Endodermal cell (in vitro differentiated cells): Measurements from ENCODE around the gene PPIA. TPM values are rescaled to one million over a fixed set of nuclear protein-coding genes. Genes with fewer than 3 reads are reported as not detected.

ENCODE experiments used
- DNase-seq: peaks from one replicate; pipeline ENCODE4 v3.0.0-alpha.2; 2017
- H3K27ac ChIP-seq: 2 replicates; pipeline ENCODE4 v1.5.1; 2013; ENCODE audit warnings: mild to moderate bottlenecking, low read depth, low read length, moderate library complexity
- H3K27me3 ChIP-seq: 2 replicates; pipeline ENCODE4 v1.6.1; 2013; ENCODE audit warnings: mild to moderate bottlenecking, low read length, moderate library complexity; ENCODE audit not compliant: insufficient read depth, control insufficient read depth, poor library complexity, severe bottlenecking
- H3K36me3 ChIP-seq: 2 replicates; pipeline ENCODE4 v1.7.0; 2013; ENCODE audit warnings: mild to moderate bottlenecking, low read length, moderate library complexity; ENCODE audit not compliant: control insufficient read depth, insufficient read depth
- H3K4me1 ChIP-seq: one replicate; pipeline ENCODE4 v1.7.0; 2013; ENCODE audit warnings: low read length; ENCODE audit not compliant: control insufficient read depth, insufficient read depth
- H3K4me3 ChIP-seq: 2 replicates; pipeline ENCODE4 v1.5.1; 2013; ENCODE audit warnings: mild to moderate bottlenecking, low read length, moderate library complexity
- H3K9ac ChIP-seq: 2 replicates; pipeline ENCODE4 v1.6.1; 2013; ENCODE audit warnings: mild to moderate bottlenecking, low read length, moderate library complexity; ENCODE audit not compliant: poor library complexity, severe bottlenecking; ENCODE audit errors: extremely low read depth
- H3K9me3 ChIP-seq: 2 replicates; pipeline ENCODE4 v1.6.1; 2013; ENCODE audit warnings: mild to moderate bottlenecking, low read length, moderate library complexity; ENCODE audit not compliant: control insufficient read depth
- H3K27ac Mint-ChIP-seq: 2 replicates; pipeline ENCODE4 v1.8.0; 2020; ENCODE audit warnings: mixed read lengths
- H3K27me3 Mint-ChIP-seq: 2 replicates; pipeline ENCODE4 v1.8.0; 2021; ENCODE audit warnings: mild to moderate bottlenecking, mixed read lengths; ENCODE audit not compliant: insufficient read depth
- H3K36me3 Mint-ChIP-seq: 2 replicates; pipeline ENCODE4 v1.8.0; 2020; ENCODE audit warnings: low read depth, mixed read lengths
- H3K4me1 Mint-ChIP-seq: 2 replicates; pipeline ENCODE4 v1.8.0; 2020; ENCODE audit warnings: mixed read lengths
- H3K4me3 Mint-ChIP-seq: 2 replicates; pipeline ENCODE4 v1.8.0; 2020; ENCODE audit warnings: mild to moderate bottlenecking, moderate library complexity, mixed read lengths
- H3K9me3 Mint-ChIP-seq: 2 replicates; pipeline ENCODE4 v1.8.0; 2020; ENCODE audit warnings: mild to moderate bottlenecking, mixed read lengths
- WGBS, 2 experiments: methylation state at CpG; one replicate each; pipeline versions ENCODE4 v1.1.5 to v1.1.7; 2013; ENCODE audit warnings: missing lambda C conversion rate in 2 of 2, mixed read lengths in 1 of 2; ENCODE audit not compliant: insufficient coverage in 1 of 2, insufficient read length in 1 of 2; 5-methylcytosine and 5-hydroxymethylcytosine counted together
- total RNA-seq, 2 donors: library from RNA; stranded (reverse); fragmentation: NEBNext Ultra II Directional in 1 of 2; extraction: Animal tissue kit (Norgen Biotek cat#: 25700) in 1 of 2; gene quantifications; 2 replicates in 1 of 2; 3 replicates in 1 of 2; pipeline ENCODE4 v1.2.1, GENCODE V29; 2021
- TF ChIP-seq, protein P1 (sequence below): fragments of 200-600 bp; sonication (generic); conservative IDR thresholded peaks from 2 replicates; pipeline ENCODE4 v1.5.0; 2021; ENCODE audit warnings: antibody characterized with exemption, mild to moderate bottlenecking

PPIA gene
- total RNA-seq, 2 donors from 2014 or later = 1,857 to 1,899 TPM

DNA sequence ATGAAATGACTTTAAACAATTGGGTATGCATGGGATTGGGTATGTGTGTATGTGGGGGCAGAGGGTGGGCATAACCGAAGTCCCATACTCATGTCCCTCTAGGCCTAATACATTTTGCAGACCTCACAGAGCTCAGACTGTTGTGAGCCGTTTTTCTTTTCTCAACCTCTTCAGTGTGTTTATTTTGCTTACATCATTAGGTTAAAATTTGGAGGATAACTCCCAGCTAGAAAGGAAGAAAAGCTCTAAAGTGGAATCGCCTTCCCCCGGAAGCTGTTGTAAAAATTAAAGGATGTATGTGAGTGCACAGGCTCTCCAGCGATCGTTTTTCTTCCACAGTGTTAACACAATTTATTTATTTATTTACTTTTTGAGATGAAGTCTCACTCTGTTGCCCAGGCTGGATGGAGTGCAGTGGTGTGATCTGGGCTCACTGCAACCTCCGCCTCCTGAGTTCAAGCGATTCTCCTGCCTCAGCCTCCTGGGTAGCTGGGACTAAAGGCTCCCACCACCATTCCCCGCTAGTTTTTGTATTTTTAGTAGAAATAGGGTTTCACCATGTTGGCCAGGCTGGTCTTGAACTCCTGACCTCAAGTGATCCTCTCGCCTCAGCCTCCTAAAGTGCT lies 52.9 kb downstream of the PPIA start:
- no peak for DNase-seq
- H3K9ac ChIP-seq = peak overlapping the region; percentile 97
- H3K9me3 ChIP-seq = no peaks in the 10 kb centered on the region
- no peaks in the 10 kb centered on the region for H3K27me3 ChIP-seq
- Mint-ChIP-seq H3K4me1 (peaks cover 5% of the 10 kb centered on the region), H3K27me3 (no peaks in the 10 kb centered on the region), H3K9me3 (no peaks in the 10 kb centered on the region), H3K27ac (peak overlapping the region; percentile 99), H3K4me3 (peak overlapping the region; percentile 90), H3K36me3 (no peaks in the 10 kb centered on the region)
- no peaks in the 10 kb centered on the region for H3K4me1 ChIP-seq
- TF ChIP-seq, protein P1, sequence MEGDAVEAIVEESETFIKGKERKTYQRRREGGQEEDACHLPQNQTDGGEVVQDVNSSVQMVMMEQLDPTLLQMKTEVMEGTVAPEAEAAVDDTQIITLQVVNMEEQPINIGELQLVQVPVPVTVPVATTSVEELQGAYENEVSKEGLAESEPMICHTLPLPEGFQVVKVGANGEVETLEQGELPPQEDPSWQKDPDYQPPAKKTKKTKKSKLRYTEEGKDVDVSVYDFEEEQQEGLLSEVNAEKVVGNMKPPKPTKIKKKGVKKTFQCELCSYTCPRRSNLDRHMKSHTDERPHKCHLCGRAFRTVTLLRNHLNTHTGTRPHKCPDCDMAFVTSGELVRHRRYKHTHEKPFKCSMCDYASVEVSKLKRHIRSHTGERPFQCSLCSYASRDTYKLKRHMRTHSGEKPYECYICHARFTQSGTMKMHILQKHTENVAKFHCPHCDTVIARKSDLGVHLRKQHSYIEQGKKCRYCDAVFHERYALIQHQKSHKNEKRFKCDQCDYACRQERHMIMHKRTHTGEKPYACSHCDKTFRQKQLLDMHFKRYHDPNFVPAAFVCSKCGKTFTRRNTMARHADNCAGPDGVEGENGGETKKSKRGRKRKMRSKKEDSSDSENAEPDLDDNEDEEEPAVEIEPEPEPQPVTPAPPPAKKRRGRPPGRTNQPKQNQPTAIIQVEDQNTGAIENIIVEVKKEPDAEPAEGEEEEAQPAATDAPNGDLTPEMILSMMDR = no peak
- peak overlapping the region; percentile 96 for H3K4me3 ChIP-seq
- 86 to 96% methylated on average over 4 to 10 of the region's 10 CpGs for WGBS, 2 experiments
- peaks cover 4% of the 10 kb centered on the region for H3K36me3 ChIP-seq
- H3K27ac ChIP-seq = no peak overlapping the region

DNA sequence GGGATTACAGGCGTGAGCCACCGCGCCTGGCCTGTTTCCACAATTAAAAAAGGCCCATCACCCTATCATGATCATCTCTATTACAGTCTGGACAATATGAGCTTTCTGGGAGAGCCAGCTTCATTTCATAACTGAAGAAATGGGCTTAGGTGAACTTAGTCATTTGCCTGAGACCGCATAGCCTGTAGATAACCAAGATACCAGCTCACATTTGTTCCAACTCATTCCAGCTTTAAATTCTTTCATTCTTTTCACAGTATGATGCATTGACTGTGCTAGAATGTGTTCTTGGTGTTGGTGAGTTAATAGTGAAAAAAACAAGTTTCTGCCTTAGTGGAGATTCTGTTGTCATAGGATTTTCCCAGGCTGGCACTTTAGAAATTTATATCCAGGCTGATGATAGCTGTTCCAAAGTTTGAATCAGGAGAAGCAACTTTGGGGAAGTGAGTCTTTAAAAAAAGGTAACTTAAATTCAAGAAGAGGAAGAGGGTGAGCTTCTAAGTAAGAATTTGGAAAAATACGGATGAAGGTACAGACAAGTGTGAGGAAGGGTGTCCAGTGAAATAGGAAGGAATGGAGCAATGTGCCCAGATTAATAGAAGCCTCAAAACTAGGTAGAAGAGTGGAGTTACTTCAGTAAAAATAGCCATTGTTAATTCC lies 53.5 kb downstream of the PPIA start:
- Mint-ChIP-seq H3K36me3 (no peaks in the 10 kb centered on the region), H3K4me3 (peak overlapping the region; percentile 90), H3K27ac (no peak overlapping the region), H3K9me3 (no peaks in the 10 kb centered on the region), H3K4me1 (peaks cover 5% of the 10 kb centered on the region), H3K27me3 (no peaks in the 10 kb centered on the region)
- no peak overlapping the region for H3K27ac ChIP-seq
- TF ChIP-seq, protein P1 = no peak
- DNase-seq = no peak
- no peaks in the 10 kb centered on the region for H3K4me1 ChIP-seq
- H3K4me3 ChIP-seq = no peak overlapping the region
- H3K9ac ChIP-seq = no peak overlapping the region
- H3K36me3 ChIP-seq = no peaks in the 10 kb centered on the region
- H3K27me3 ChIP-seq = no peaks in the 10 kb centered on the region
- 75 to 100% methylated on average over 2 to 5 of the region's 5 CpGs for WGBS, 2 experiments
- no peaks in the 10 kb centered on the region for H3K9me3 ChIP-seq

DNA sequence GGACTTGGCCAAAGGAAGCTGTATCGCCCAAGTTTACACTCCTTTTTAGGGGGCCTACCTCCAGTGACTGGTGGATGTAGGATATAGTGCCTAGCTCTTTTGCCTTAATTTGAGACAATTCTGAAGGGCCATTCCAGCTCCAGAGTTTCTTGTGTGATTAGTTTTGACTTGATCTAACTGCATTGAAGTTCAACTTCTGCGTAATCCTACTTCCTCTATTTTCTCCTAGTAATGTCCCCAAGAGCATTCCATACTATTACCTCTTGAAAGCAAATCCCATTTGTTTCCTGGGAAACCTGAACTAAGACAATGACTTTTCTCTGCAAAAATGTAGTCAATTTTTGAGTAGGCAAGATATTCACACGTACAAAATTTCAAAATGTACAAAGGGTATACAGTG lies 56.1 kb downstream of the PPIA start:
- WGBS, 2 experiments = 96% methylated on average over 3 of the region's 3 CpGs
- Mint-ChIP-seq H3K36me3 (no peaks in the 10 kb centered on the region), H3K27me3 (no peaks in the 10 kb centered on the region), H3K27ac (no peak overlapping the region), H3K9me3 (no peaks in the 10 kb centered on the region), H3K4me3 (no peak overlapping the region), H3K4me1 (no peaks in the 10 kb centered on the region)
- Histone ChIP-seq H3K4me1 (no peaks in the 10 kb centered on the region), H3K27ac (no peak overlapping the region), H3K9ac (no peak overlapping the region), H3K4me3 (no peak overlapping the region), H3K9me3 (no peaks in the 10 kb centered on the region), H3K36me3 (no peaks in the 10 kb centered on the region), H3K27me3 (no peaks in the 10 kb centered on the region)
- no peak for DNase-seq
- TF ChIP-seq, protein P1 = no peak

Other genes with a start within 250 kb of the PPIA start
- 10 to 100 TPM; 73.6 to 79.2 TPM for gene DDX56, start 222.8 kb upstream of the PPIA start, total RNA-seq
- gene TMED4, start 214.4 kb upstream of the PPIA start, total RNA-seq = 100 to 1,000 TPM in 1 of 2 donors, 10 to 100 TPM in 1; 75.4 to 109 TPM
- 10 to 100 TPM; 82.5 to 96.0 TPM for gene OGDH, start 190.1 kb upstream of the PPIA start, total RNA-seq
- 10 to 100 TPM; 85.6 to 98.2 TPM for gene ZMIZ2, start 47.8 kb upstream of the PPIA start, total RNA-seq
- 100 to 1,000 TPM; 179 to 201 TPM for gene H2AZ2, start 51.4 kb downstream of the PPIA start, total RNA-seq
- gene PURB, start 88.8 kb downstream of the PPIA start, total RNA-seq = 10 to 100 TPM; 24.7 to 29.8 TPM
- gene MYO1G, start 182.3 kb downstream of the PPIA start, total RNA-seq = under 1 TPM; 0.11 to 0.33 TPM
- gene CCM2, start 203.5 kb downstream of the PPIA start, total RNA-seq = 10 to 100 TPM; 37.4 to 38.1 TPM